Adipocyte (in vitro differentiated cells): ENCODE data around the gene DACH1.

ENCODE experiments used
- DNase-seq: peaks from one replicate; pipeline ENCODE4 v3.0.0-alpha.2; 2015; ENCODE audit warnings: low read depth
- H3K27me3 ChIP-seq: replicated peaks from 2 replicates; pipeline ENCODE4 v1.7.0; 2013; ENCODE audit warnings: mild to moderate bottlenecking, low read length, moderate library complexity; ENCODE audit not compliant: control insufficient read depth, insufficient read depth
- H3K36me3 ChIP-seq: 2 replicates; pipeline ENCODE4 v1.7.0; 2013; ENCODE audit warnings: low read length, mild to moderate bottlenecking, moderate library complexity; ENCODE audit not compliant: control insufficient read depth, insufficient read depth, severe bottlenecking
- H3K4me1 ChIP-seq: 2 replicates; pipeline ENCODE4 v1.7.0; 2013; ENCODE audit warnings: mild to moderate bottlenecking, low read length, moderate library complexity; ENCODE audit not compliant: control insufficient read depth, insufficient read depth
- H3K4me3 ChIP-seq: 2 replicates; pipeline ENCODE4 v1.7.0; 2013; ENCODE audit warnings: mild to moderate bottlenecking, low read length, moderate library complexity
- H3K9ac ChIP-seq: 2 replicates; pipeline ENCODE4 v1.7.0; 2013; ENCODE audit warnings: mild to moderate bottlenecking, low read length, moderate library complexity
- H3K9me3 ChIP-seq: 2 replicates; pipeline ENCODE4 v1.7.0; 2013; ENCODE audit warnings: mild to moderate bottlenecking, low read length, moderate library complexity; ENCODE audit not compliant: control insufficient read depth

Gene DACH1

DNA sequence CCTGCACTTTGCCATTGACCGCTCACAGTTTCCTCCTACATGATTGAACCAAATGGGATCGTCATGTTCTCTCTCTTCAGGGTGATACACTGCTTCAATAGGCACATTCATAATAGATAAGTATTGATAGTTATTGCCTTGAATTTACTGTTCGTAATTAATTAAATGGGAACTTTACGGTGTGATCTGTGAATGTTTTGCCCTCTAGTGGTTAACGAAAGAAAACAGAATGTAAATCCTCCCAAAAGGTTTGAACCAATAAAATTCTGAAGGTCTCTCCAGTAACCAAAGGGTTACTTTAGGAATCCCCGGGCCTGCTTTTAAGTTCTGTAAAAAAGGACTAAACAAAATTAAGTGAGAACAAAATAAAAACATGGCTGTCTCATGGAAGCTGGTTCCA lies 389.3 kb downstream of the DACH1 start:
- Histone ChIP-seq H3K4me1 (no peaks in the 10 kb centered on the region), H3K36me3 (no peaks in the 10 kb centered on the region), H3K27me3 (no peaks in the 10 kb centered on the region), H3K9ac (no peak overlapping the region), H3K9me3 (no peaks in the 10 kb centered on the region), H3K4me3 (no peak overlapping the region)
- DNase-seq, result peak; percentile 16

DNA sequence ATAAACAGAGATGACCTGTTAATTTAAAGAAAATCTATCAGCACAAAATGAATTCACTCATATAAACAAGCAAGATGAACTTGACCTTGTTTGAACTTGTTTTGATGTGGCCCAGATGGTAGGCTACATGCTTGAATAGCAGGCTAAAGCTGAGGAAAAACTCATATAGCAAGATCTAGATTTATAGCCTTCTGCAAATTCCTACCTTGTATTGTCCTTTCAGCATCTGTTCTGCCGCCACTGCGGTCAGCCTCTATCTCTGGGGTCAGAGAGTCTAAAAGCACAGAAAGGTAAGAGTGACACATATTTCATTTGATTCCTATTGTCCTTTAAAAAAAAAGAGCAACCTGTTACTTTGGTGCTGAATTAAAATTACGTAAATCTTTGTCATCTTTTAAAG lies 392.1 kb downstream of the DACH1 start:
- DNase-seq, result no peak
- no peaks in the 10 kb centered on the region for H3K9me3 ChIP-seq
- H3K9ac ChIP-seq, result no peak overlapping the region
- H3K4me3 ChIP-seq, result no peak overlapping the region
- no peaks in the 10 kb centered on the region for H3K27me3 ChIP-seq
- no peaks in the 10 kb centered on the region for H3K36me3 ChIP-seq
- no peaks in the 10 kb centered on the region for H3K4me1 ChIP-seq

DNA sequence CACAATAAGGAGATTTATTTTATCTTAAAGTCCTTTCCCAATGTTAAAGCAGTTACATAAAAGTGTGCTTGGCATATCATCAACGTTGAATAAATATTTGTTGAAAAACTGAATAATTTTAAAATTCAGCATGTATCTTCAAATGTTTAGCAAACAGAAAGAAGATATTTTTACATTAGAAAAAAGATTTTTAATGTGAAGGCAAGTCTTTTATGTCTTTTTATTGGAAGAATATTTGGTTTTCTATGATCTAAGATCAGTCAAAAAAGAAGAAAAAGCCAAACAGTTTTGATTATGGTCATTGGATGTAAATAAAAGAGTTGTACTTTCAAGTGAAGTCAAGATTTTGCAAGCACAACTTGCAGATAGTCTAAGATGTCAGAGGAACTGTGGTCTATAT lies 397.4 kb downstream of the DACH1 start:
- Histone ChIP-seq H3K9ac (no peak overlapping the region), H3K4me3 (no peak overlapping the region), H3K9me3 (no peaks in the 10 kb centered on the region), H3K27me3 (no peaks in the 10 kb centered on the region), H3K4me1 (no peaks in the 10 kb centered on the region), H3K36me3 (no peaks in the 10 kb centered on the region)
- no peak for DNase-seq

- no peaks in the 10 kb centered on the region for H3K9me3 ChIP-seq
- H3K4me3 ChIP-seq, result no peak overlapping the region
- H3K4me1 ChIP-seq, result no peaks in the 10 kb centered on the region
- DNase-seq, result no peak
- H3K27me3 ChIP-seq, result no peaks in the 10 kb centered on the region
- H3K36me3 ChIP-seq, result no peaks in the 10 kb centered on the region
- no peak overlapping the region for H3K9ac ChIP-seq
These were observed 402.3 kb downstream of the DACH1 start for GRCh38 chr13:71464686-71465085.

DNA sequence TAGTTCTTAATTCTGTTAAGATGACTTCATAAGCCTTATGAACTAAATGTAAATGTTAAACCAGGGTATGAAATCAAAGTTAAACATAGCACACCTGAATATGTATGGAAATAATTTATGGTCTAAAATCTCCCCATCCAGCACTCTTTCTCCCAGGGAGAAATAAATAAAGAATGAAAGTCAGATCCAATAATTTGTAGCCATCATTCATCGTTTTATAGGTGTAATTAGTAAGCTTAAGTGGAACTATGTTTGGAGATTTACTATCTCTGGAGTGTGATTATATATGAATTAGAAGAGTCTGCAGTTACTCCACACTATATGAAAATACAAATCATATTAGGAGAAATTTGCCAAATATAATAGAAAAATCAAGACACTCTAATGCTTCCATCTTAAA lies 405.1 kb downstream of the DACH1 start:
- H3K9ac ChIP-seq, result no peak overlapping the region
- H3K4me1 ChIP-seq, result no peaks in the 10 kb centered on the region
- no peak for DNase-seq
- H3K36me3 ChIP-seq, result no peaks in the 10 kb centered on the region
- no peaks in the 10 kb centered on the region for H3K27me3 ChIP-seq
- no peak overlapping the region for H3K4me3 ChIP-seq
- no peaks in the 10 kb centered on the region for H3K9me3 ChIP-seq

- Histone ChIP-seq H3K4me1 (no peaks in the 10 kb centered on the region), H3K9me3 (no peaks in the 10 kb centered on the region), H3K9ac (no peak overlapping the region), H3K36me3 (no peaks in the 10 kb centered on the region), H3K27me3 (no peaks in the 10 kb centered on the region), H3K4me3 (no peak overlapping the region)
- no peak for DNase-seq
These were observed 406.8 kb downstream of the DACH1 start for GRCh38 chr13:71460211-71460610.

GRCh38 chr13:71459708-71460107 lies 407.3 kb downstream of the DACH1 start:
- no peak overlapping the region for H3K9ac ChIP-seq
- no peak for DNase-seq
- H3K27me3 ChIP-seq, result no peaks in the 10 kb centered on the region
- no peaks in the 10 kb centered on the region for H3K4me1 ChIP-seq
- no peaks in the 10 kb centered on the region for H3K9me3 ChIP-seq
- no peak overlapping the region for H3K4me3 ChIP-seq
- no peaks in the 10 kb centered on the region for H3K36me3 ChIP-seq

- DNase-seq, result no peak
- Histone ChIP-seq H3K4me3 (no peak overlapping the region), H3K9me3 (no peaks in the 10 kb centered on the region), H3K9ac (no peak overlapping the region), H3K36me3 (no peaks in the 10 kb centered on the region), H3K27me3 (no peaks in the 10 kb centered on the region), H3K4me1 (no peaks in the 10 kb centered on the region)
These were observed 409.4 kb downstream of the DACH1 start for GRCh38 chr13:71457645-71458044.

DNA sequence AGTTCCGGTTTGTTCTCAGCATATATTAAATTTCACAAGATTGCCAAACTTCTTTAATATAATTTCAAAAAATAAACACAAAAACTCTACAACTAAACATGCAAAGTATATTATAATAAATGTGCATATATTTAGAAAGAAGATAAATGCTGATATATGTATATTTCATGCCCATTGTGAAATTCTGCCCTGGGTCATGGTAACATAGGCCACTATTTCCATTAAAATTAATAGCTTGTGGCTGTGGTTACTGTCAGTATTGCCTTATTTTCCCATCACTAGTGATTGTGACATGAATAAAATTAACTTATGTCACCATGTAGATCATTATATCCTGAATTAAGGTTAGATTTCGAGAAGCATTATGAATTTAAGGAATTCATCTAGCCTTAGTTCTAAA lies 410.9 kb downstream of the DACH1 start:
- Histone ChIP-seq H3K9ac (no peak overlapping the region), H3K27me3 (no peaks in the 10 kb centered on the region), H3K9me3 (no peaks in the 10 kb centered on the region), H3K4me3 (no peak overlapping the region), H3K36me3 (no peaks in the 10 kb centered on the region), H3K4me1 (no peaks in the 10 kb centered on the region)
- DNase-seq, result no peak

DNA sequence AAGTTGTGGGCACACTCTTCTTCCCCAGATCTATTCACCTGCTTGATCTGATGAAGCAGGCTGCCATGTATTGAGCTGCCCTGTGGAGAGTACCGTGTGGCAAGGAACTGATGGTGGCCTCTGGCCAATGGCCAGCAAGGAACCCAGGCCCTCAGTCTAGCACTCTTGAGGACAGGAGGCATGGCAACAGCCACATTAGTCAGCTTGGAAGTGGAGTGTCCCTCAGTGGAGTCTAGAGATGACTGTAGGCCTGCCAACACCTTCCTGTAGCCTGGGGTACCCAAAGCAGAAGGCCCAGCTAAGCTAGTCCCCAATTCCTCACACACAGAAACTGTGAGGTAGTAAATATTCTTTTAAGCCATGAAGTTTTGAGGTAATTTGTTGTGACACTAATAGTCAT lies 412.5 kb downstream of the DACH1 start:
- Histone ChIP-seq H3K4me3 (no peak overlapping the region), H3K9me3 (no peaks in the 10 kb centered on the region), H3K4me1 (no peaks in the 10 kb centered on the region), H3K27me3 (no peaks in the 10 kb centered on the region), H3K9ac (no peak overlapping the region), H3K36me3 (no peaks in the 10 kb centered on the region)
- no peak for DNase-seq

DNA sequence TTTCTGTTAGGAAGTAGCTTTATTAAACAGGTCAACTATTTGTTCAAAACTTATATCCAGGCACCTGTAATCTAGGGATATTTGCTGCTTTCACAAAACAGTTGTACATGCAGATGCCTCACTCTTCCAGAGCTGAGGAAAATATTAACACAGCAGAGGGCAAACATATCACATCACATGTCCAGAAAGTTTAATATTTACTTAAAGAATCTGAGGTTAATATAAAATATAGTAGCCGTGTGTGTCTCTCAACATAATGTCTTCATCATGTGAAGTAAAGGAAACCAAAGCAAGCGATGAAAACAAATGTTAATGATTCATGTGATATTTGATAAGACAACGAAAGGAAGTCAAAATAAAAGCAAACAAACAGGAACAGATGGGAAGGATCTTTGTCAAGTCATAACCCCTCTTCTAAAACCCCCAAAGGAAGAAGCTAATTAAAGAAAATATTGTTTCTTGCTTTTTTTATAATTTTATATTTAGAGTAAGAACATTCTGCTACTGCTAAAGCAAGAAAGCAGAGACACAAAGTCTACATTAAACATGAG lies 418.8 kb downstream of the DACH1 start:
- Histone ChIP-seq H3K27me3 (no peaks in the 10 kb centered on the region), H3K9me3 (no peaks in the 10 kb centered on the region), H3K4me1 (no peaks in the 10 kb centered on the region), H3K4me3 (no peak overlapping the region), H3K9ac (no peak overlapping the region), H3K36me3 (no peaks in the 10 kb centered on the region)
- no peak for DNase-seq

DNA sequence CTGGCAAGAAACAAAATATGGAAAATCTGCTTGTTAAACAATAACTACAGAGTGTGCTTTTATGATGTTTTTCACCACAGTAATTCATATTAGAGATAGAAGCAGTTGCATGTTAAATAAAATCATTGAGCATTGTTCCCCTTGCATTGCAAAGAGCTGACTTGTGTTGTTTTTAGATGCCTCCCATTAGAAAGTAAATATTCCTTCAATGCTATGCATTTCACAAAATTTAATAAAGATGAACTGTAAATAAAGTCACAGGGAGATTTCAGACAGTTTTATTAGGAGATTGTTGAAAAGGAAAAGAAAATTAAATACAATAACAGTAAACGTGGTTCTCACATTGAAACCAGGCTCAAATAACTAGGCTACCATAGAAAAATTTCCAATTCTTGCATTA lies 429.3 kb downstream of the DACH1 start:
- DNase-seq, result no peak
- Histone ChIP-seq H3K9ac (no peak overlapping the region), H3K4me3 (no peak overlapping the region), H3K4me1 (no peaks in the 10 kb centered on the region), H3K27me3 (no peaks in the 10 kb centered on the region), H3K36me3 (no peaks in the 10 kb centered on the region), H3K9me3 (no peaks in the 10 kb centered on the region)
